CD14-positive monocyte (primary cell): Measurements from ENCODE around the gene RAX. TPM values are rescaled to one million over a fixed set of nuclear protein-coding genes. Genes with fewer than 3 reads are reported as not detected.
A peak's percentile ranks its signal among the peaks of the same experiment; 100 is the strongest.

ENCODE experiments used
- DNase-seq, 3 donors: peaks; one replicate each; pipeline ENCODE4 v3.0.0-alpha.2; 2011 to 2022
- H2AFZ ChIP-seq: 2 replicates; pipeline ENCODE4 v1.6.0; 2012; ENCODE audit warnings: mild to moderate bottlenecking, low read depth, low read length, inconsistent platforms; ENCODE audit not compliant: insufficient read depth, poor library complexity, severe bottlenecking
- H3K27ac ChIP-seq, 2 donors: 1 replicate in 1 of 2; 2 replicates in 1 of 2; pipeline ENCODE4 v1.5.1; 2012 to 2013; ENCODE audit warnings: low read length in 2 of 2, control low read depth in 1 of 2, inconsistent platforms in 1 of 2, low read depth in 1 of 2, mild to moderate bottlenecking in 1 of 2
- H3K27me3 ChIP-seq, 2 donors: one replicate each; pipeline versions ENCODE4 v1.6.0 to v1.6.1; 2011 to 2013; ENCODE audit warnings: low read length in 2 of 2; ENCODE audit not compliant: control insufficient read depth in 2 of 2, insufficient read depth in 2 of 2
- H3K36me3 ChIP-seq, 2 donors: replicated peaks in 1 of 2; 1 replicate in 1 of 2; 2 replicates in 1 of 2; pipeline versions ENCODE4 v1.5.1 to v1.6.1; 2012 to 2013; ENCODE audit warnings: low read length in 2 of 2, control low read depth in 1 of 2, inconsistent platforms in 1 of 2, mild to moderate bottlenecking in 1 of 2; ENCODE audit not compliant: insufficient read depth in 2 of 2, control insufficient read depth in 1 of 2
- H3K4me1 ChIP-seq, 2 donors: 1 replicate in 1 of 2; 2 replicates in 1 of 2; pipeline versions ENCODE4 v1.5.1 to v1.6.1; 2012 to 2013; ENCODE audit warnings: low read length in 2 of 2, control low read depth in 1 of 2, inconsistent platforms in 1 of 2, mild to moderate bottlenecking in 1 of 2, moderate library complexity in 1 of 2; ENCODE audit not compliant: insufficient read depth in 2 of 2, control insufficient read depth in 1 of 2
- H3K4me2 ChIP-seq: replicated peaks from 2 replicates; pipeline ENCODE3; 2012; ENCODE audit warnings: low read length, moderate library complexity, mild to moderate bottlenecking; ENCODE audit not compliant: poor library complexity, severe bottlenecking; ENCODE audit errors: extremely low read depth
- H3K4me3 ChIP-seq, 3 experiments: fragments of 200-600 bp in 1 of 3; sonication (generic) in 1 of 3; replicated peaks in 1 of 3; 1 replicate in 2 of 3; 2 replicates in 1 of 3; pipeline ENCODE4 v1.5.1; 2011 to 2013; ENCODE audit warnings: low read length in 3 of 3, mild to moderate bottlenecking in 3 of 3, control low read depth in 2 of 3, low read depth in 2 of 3, inconsistent platforms in 1 of 3, moderate library complexity in 1 of 3
- H3K79me2 ChIP-seq: 2 replicates; pipeline ENCODE4 v1.6.0; 2012; ENCODE audit warnings: mild to moderate bottlenecking, control low read depth, inconsistent platforms, low read length, moderate library complexity; ENCODE audit not compliant: insufficient read depth
- H3K9ac ChIP-seq: 2 replicates; pipeline ENCODE4 v1.6.0; 2017; ENCODE audit warnings: low read length, mild to moderate bottlenecking; ENCODE audit not compliant: insufficient read depth, poor library complexity, severe bottlenecking
- H3K9me3 ChIP-seq, 2 donors: replicated peaks in 1 of 2; 1 replicate in 1 of 2; 2 replicates in 1 of 2; pipeline versions ENCODE4 v1.5.1 to v1.6.1; 2012 to 2013; ENCODE audit warnings: low read length in 2 of 2, control low read depth in 1 of 2; ENCODE audit not compliant: control insufficient read depth in 1 of 2, insufficient read depth in 1 of 2
- H4K20me1 ChIP-seq: 2 replicates; pipeline ENCODE4 v1.6.0; 2012; ENCODE audit warnings: mild to moderate bottlenecking, low read length, control low read depth, moderate library complexity; ENCODE audit not compliant: insufficient read depth
- H3K27ac Mint-ChIP-seq, 7 donors: one replicate each; pipeline ENCODE4 v1.8.0; 2020; ENCODE audit warnings: mild to moderate bottlenecking in 7 of 7, mixed read lengths in 7 of 7, moderate library complexity in 6 of 7, inconsistent platforms in 2 of 7
- H3K27me3 Mint-ChIP-seq, 3 donors: one replicate each; pipeline ENCODE4 v1.8.0; 2021 to 2022; ENCODE audit warnings: low read depth in 3 of 3, mild to moderate bottlenecking in 3 of 3, mixed read lengths in 3 of 3, moderate library complexity in 3 of 3, inconsistent platforms in 1 of 3
- H3K36me3 Mint-ChIP-seq, 2 donors: one replicate each; pipeline ENCODE4 v1.8.0; 2020; ENCODE audit warnings: mixed read lengths in 2 of 2, inconsistent platforms in 1 of 2, mild to moderate bottlenecking in 1 of 2
- H3K4me1 Mint-ChIP-seq: one replicate; pipeline ENCODE4 v1.8.0; 2020; ENCODE audit warnings: mild to moderate bottlenecking, mixed read lengths
- H3K4me3 Mint-ChIP-seq, 2 donors: one replicate each; pipeline ENCODE4 v1.8.0; 2020; ENCODE audit warnings: mild to moderate bottlenecking in 2 of 2, mixed read lengths in 2 of 2, moderate library complexity in 1 of 2
- H3K9me3 Mint-ChIP-seq, 7 donors: one replicate each; pipeline ENCODE4 v1.8.0; 2020 to 2022; ENCODE audit warnings: mixed read lengths in 7 of 7, mild to moderate bottlenecking in 6 of 7, moderate library complexity in 6 of 7, inconsistent platforms in 2 of 7
- WGBS: methylation state at CpG from one replicate; pipeline ENCODE4 v1.1.5; 2013; ENCODE audit warnings: missing lambda C conversion rate; ENCODE audit not compliant: insufficient coverage; 5-methylcytosine and 5-hydroxymethylcytosine counted together
- intact Hi-C, 2 donors: fragments of 100-400 bp; cut with micrococcal nuclease; formaldehyde crosslinking; loops; one replicate each; pipeline versions ENCODE4 v1.15.0 to v1.15.1; 2023
- polyA plus RNA-seq, 3 donors: library from polyadenylated mRNA; depleted of rRNA in 1 of 3; unstranded in 2 of 3; stranded (reverse) in 1 of 3; fragments of 300-500 nt in 2 of 3; fragments of >200 nt in 1 of 3; fragmentation: Illumina TruSeq in 2 of 3; gene quantifications; 1 replicate in 2 of 3; 2 replicates in 1 of 3; pipeline ENCODE4 v1.2.3, GENCODE V29; 2012 to 2021
- TF ChIP-seq, protein P1 (sequence below): fragments of 200-600 bp; IDR thresholded peaks from one replicate; pipeline ENCODE4 v1.8.0; 2022; ENCODE audit warnings: antibody characterized with exemption, mild to moderate bottlenecking

The RAX gene
- polyA plus RNA-seq, 3 donors: not detected

DNA sequence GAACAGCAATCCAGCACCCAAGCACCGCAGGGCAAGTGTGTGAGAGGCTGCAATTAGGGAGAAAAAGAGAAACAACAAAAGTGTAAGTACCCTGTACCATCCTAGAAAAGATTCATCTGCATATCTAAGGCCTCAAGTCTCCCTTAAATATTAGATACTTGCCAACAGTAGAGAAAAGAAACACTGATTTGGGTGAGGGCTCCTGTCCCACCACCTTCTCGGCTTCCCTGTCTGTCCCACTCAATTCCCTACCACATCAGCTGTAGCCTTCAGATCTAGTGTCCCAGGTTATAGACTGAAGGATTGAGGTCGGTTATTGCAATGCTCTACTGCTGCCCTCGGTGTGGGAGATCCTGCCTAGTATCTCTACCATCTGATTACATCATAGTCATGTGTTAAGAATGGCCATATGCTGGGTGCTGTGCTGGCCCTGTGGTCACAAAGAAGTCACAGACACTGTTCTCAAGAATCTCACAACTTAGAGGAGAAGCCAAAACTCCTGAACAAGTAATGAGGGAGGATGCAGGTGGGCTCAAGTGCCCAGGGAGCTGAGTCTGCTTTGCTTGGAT lies 2.5 kb downstream of the RAX start:
- no CpG with 5 or more reads among the region's 4 CpGs for whole genome bisulfite sequencing
- intact Hi-C loops: no loop called here
- no peak overlapping the region for H3K4me3 ChIP-seq
- peaks cover 3 to 56% of the 10 kb centered on the region in 2 donors for H3K9me3 ChIP-seq
- no peaks in the 10 kb centered on the region for H4K20me1 ChIP-seq
- Mint-ChIP-seq H3K36me3 (peaks cover 8% of the 10 kb centered on the region in 2 donors), H3K27me3 (peaks cover 87 to 96% (median 92%) of the 10 kb centered on the region in 3 donors), H3K9me3 (peaks cover 2 to 36% (median 29%) of the 10 kb centered on the region in 7 donors), H3K4me1 (peaks cover 27% of the 10 kb centered on the region), H3K4me3 (peak overlapping the region in 1 of 2 donors; percentile 84), H3K27ac (no peak overlapping the region)
- no peaks in the 10 kb centered on the region for H3K79me2 ChIP-seq
- no peaks in the 10 kb centered on the region for H3K36me3 ChIP-seq
- H3K4me2 ChIP-seq: no peak overlapping the region
- no peak overlapping the region for H3K9ac ChIP-seq
- peaks cover 0 to 19% of the 10 kb centered on the region in 2 donors for H3K4me1 ChIP-seq
- DNase-seq: no peak
- TF ChIP-seq, protein P1, sequence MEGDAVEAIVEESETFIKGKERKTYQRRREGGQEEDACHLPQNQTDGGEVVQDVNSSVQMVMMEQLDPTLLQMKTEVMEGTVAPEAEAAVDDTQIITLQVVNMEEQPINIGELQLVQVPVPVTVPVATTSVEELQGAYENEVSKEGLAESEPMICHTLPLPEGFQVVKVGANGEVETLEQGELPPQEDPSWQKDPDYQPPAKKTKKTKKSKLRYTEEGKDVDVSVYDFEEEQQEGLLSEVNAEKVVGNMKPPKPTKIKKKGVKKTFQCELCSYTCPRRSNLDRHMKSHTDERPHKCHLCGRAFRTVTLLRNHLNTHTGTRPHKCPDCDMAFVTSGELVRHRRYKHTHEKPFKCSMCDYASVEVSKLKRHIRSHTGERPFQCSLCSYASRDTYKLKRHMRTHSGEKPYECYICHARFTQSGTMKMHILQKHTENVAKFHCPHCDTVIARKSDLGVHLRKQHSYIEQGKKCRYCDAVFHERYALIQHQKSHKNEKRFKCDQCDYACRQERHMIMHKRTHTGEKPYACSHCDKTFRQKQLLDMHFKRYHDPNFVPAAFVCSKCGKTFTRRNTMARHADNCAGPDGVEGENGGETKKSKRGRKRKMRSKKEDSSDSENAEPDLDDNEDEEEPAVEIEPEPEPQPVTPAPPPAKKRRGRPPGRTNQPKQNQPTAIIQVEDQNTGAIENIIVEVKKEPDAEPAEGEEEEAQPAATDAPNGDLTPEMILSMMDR: no peak
- H3K27ac ChIP-seq: no peak overlapping the region
- peaks cover 92 to 97% of the 10 kb centered on the region in 2 donors for H3K27me3 ChIP-seq
- H2AFZ ChIP-seq: no peak overlapping the region

DNA sequence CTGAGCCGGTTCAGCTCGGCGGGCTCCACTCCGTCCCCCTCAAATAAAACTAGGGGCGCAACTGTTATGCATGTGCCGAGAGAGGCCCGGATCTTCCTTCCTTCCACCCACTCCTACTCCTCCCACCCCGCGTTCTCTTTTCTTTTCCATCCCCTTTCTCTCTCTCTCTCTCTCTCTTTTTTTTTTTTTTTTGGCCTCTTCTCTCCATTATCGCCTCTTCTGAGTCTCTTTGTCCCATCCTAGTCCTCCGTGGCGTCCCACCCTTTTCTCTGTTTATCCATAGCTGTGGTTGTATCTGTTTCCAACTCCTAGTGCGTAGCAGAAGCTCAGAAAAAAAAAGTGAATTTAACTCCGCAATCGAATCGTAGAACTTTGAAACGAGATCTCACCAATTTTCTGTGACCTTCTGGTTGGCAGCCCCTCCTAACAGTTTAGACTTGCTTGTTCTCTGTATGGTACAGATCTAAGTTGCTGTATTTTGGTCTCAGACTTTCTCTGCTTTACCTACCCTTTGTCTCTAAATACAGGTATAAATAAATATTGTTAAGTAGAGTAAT lies 3.6 kb downstream of the RAX start:
- no peak for DNase-seq
- peaks cover 0 to 19% of the 10 kb centered on the region in 2 donors for H3K4me1 ChIP-seq
- no peak overlapping the region for H3K4me3 ChIP-seq
- no peak overlapping the region for H3K9ac ChIP-seq
- Mint-ChIP-seq H3K27ac (no peak overlapping the region), H3K27me3 (peaks cover 88 to 96% (median 92%) of the 10 kb centered on the region in 3 donors), H3K4me1 (peaks cover 35% of the 10 kb centered on the region), H3K9me3 (peaks cover 2 to 46% (median 36%) of the 10 kb centered on the region in 7 donors), H3K4me3 (peak overlapping the region in 1 of 2 donors; percentile 79), H3K36me3 (peaks cover 8% of the 10 kb centered on the region in 2 donors)
- H3K4me2 ChIP-seq: no peak overlapping the region
- H3K79me2 ChIP-seq: no peaks in the 10 kb centered on the region
- TF ChIP-seq, protein P1: no peak
- intact Hi-C loops: no loop called here
- no peaks in the 10 kb centered on the region for H4K20me1 ChIP-seq
- H2AFZ ChIP-seq: no peak overlapping the region
- H3K36me3 ChIP-seq: no peaks in the 10 kb centered on the region
- 4% methylated on average over 11 of the region's 17 CpGs for WGBS
- peaks cover 92 to 97% of the 10 kb centered on the region in 2 donors for H3K27me3 ChIP-seq
- H3K9me3 ChIP-seq: peaks cover 3 to 64% of the 10 kb centered on the region in 2 donors
- H3K27ac ChIP-seq: no peak overlapping the region
